Panc1 (cell line): ENCODE data around the gene MPC1.

Experiments used
- CTCF ChIP-seq: fragments of 450-650 bp; IDR thresholded peaks from 2 replicates; pipeline ENCODE4 v1.5.1; 2017; ENCODE audit warnings: mild to moderate bottlenecking
- TF ChIP-seq, protein P1 (sequence below), 2 experiments: IDR thresholded peaks; 2 replicates each; pipeline ENCODE4 v1.6.1; 2011 to 2012; ENCODE audit warnings: low read depth in 2 of 2, control low read depth in 1 of 2, low read length in 1 of 2, mild to moderate bottlenecking in 1 of 2, moderate library complexity in 1 of 2; ENCODE audit not compliant: insufficient read depth in 1 of 2

DNA sequence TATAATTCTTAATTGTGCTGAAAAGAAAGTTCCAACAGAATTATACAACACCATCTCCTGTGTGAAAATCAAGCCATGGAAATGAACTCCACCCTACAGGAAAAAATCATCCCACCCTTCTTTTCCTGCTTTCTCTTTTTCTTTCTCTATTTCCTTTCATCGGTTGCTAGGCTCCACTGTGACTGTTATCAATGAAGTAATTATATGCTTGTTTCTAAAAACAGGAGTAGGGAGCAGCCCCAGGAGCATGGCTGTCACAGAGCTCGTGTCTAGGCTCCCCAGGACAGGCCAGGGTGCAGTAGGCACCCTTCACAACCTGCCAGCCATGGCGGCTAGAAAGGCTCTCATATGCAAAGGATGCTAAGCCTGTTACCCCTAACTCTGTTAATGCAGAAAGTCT is 13.0 kb downstream of the MPC1 start:
- TF ChIP-seq, protein P1, sequence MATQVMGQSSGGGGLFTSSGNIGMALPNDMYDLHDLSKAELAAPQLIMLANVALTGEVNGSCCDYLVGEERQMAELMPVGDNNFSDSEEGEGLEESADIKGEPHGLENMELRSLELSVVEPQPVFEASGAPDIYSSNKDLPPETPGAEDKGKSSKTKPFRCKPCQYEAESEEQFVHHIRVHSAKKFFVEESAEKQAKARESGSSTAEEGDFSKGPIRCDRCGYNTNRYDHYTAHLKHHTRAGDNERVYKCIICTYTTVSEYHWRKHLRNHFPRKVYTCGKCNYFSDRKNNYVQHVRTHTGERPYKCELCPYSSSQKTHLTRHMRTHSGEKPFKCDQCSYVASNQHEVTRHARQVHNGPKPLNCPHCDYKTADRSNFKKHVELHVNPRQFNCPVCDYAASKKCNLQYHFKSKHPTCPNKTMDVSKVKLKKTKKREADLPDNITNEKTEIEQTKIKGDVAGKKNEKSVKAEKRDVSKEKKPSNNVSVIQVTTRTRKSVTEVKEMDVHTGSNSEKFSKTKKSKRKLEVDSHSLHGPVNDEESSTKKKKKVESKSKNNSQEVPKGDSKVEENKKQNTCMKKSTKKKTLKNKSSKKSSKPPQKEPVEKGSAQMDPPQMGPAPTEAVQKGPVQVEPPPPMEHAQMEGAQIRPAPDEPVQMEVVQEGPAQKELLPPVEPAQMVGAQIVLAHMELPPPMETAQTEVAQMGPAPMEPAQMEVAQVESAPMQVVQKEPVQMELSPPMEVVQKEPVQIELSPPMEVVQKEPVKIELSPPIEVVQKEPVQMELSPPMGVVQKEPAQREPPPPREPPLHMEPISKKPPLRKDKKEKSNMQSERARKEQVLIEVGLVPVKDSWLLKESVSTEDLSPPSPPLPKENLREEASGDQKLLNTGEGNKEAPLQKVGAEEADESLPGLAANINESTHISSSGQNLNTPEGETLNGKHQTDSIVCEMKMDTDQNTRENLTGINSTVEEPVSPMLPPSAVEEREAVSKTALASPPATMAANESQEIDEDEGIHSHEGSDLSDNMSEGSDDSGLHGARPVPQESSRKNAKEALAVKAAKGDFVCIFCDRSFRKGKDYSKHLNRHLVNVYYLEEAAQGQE (IDR thresholded peaks at IDR 0.05; ENCODE audit: insufficient read depth in 1 of 2, low read depth in 2 of 2, low read length in 1 of 2): no peak
- no peak for TF ChIP-seq CTCF
